Measurements from ENCODE around the gene LIN9. TPM values are rescaled to one million over a fixed set of nuclear protein-coding genes. Genes with fewer than 3 reads are reported as not detected.

Gene LIN9
- total and polyA plus RNA-seq, 2 experiments from 2014 or later: 11.8 to 16.9 TPM

DNA sequence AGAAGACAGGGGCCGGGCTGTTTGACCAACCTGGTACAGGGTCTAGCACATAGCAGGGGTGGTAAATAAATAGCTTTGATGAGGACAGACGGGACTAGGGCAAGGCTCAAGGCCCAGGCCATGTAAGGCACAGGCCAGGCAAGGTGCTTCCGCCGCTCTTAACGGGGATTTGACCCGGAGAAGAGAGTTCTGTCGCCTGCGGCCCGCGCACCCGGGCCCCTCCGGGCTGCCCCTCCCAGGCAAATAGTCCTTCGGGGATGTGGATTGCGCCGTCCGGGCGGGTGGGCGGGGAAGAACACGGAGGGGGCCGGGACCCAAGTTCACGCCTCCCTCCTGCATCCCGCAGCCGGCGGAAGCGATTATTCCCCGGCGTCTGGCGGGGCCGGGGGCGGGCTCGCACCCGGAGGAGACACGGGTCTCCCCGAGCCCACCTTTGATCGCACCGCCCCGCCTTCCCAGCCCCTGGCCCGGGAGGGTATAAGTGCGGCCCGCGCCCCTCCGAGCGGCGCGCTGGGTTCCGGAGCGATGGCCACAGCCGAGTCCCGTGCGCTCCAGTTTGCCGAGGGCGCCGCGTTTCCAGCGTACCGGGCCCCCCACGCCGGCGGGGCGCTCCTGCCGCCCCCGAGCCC lies 85.7 kb downstream of the LIN9 start, which contains the start of gene MIXL1:
Gene MIXL1, plus strand, starts transcription at position 508 of the 629 bp plus-strand sequence. Its CDS starts 18 bp downstream, at position 526.
- Mint-ChIP-seq H3K4me3 (peak within 1 kb of the TSS; percentile 81), H3K4me1 (peaks cover 17% of the 10 kb centered on the region), H3K27ac (no peak within 1 kb of the TSS), H3K9me3 (no peaks in the 10 kb centered on the region; the same call in 2 of the 3 replicates), H3K27me3 (ENCODE audit: insufficient read depth, low read depth, poor library complexity) (peaks cover 32% of the 10 kb centered on the region), H3K36me3 (ENCODE audit: low read depth) (no peaks in the 10 kb centered on the region)
- 0 out of 2 replicates have a peak, but pooled peaks cover 6% of the 10 kb centered on the region for H4K20me1 ChIP-seq (replicated peaks; ENCODE audit: insufficient read depth)
- no peaks in the 10 kb centered on the region for H3K36me3 ChIP-seq (ENCODE audit: insufficient read depth)
- peaks cover 12% of the 10 kb centered on the region; the same call in 1 of the 2 replicates for H3F3A ChIP-seq (replicated peaks; ENCODE audit: low read depth)
- DNase-seq (ENCODE audit: low spot score) (peak; percentile 78), ATAC-seq (peak; percentile 69)
- no peak for TF ChIP-seq ZNF114 (CRISPR knock-in tag; IDR thresholded peaks at IDR 0.05)
- no peak for TF ChIP-seq NANOG (IDR thresholded peaks at IDR 0.05; ENCODE audit: borderline replicate concordance)
- TF ChIP-seq EZH2 (IDR thresholded peaks at IDR 0.05; ENCODE audit: low read depth, unreplicated experiment): no peak
- no peak for TF ChIP-seq EZH2phosphoT487 (IDR thresholded peaks at IDR 0.05; ENCODE audit: unreplicated experiment)
- no peak for TF ChIP-seq STAT1 (IDR thresholded peaks at IDR 0.05; ENCODE audit: unreplicated experiment)
- TF ChIP-seq, protein P1, sequence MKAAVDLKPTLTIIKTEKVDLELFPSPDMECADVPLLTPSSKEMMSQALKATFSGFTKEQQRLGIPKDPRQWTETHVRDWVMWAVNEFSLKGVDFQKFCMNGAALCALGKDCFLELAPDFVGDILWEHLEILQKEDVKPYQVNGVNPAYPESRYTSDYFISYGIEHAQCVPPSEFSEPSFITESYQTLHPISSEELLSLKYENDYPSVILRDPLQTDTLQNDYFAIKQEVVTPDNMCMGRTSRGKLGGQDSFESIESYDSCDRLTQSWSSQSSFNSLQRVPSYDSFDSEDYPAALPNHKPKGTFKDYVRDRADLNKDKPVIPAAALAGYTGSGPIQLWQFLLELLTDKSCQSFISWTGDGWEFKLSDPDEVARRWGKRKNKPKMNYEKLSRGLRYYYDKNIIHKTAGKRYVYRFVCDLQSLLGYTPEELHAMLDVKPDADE (IDR thresholded peaks at IDR 0.05): no peak
- TF ChIP-seq CREB1 (CRISPR knock-in tag; IDR thresholded peaks at IDR 0.05; ENCODE audit: low read depth): no peak
- TF ChIP-seq, protein P2, sequence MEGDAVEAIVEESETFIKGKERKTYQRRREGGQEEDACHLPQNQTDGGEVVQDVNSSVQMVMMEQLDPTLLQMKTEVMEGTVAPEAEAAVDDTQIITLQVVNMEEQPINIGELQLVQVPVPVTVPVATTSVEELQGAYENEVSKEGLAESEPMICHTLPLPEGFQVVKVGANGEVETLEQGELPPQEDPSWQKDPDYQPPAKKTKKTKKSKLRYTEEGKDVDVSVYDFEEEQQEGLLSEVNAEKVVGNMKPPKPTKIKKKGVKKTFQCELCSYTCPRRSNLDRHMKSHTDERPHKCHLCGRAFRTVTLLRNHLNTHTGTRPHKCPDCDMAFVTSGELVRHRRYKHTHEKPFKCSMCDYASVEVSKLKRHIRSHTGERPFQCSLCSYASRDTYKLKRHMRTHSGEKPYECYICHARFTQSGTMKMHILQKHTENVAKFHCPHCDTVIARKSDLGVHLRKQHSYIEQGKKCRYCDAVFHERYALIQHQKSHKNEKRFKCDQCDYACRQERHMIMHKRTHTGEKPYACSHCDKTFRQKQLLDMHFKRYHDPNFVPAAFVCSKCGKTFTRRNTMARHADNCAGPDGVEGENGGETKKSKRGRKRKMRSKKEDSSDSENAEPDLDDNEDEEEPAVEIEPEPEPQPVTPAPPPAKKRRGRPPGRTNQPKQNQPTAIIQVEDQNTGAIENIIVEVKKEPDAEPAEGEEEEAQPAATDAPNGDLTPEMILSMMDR (conservative IDR thresholded peaks at IDR 0.05; ENCODE audit: low read depth in 2 of 2): no peak
- no peak for TF ChIP-seq ZNF331 (CRISPR knock-in tag; IDR thresholded peaks at IDR 0.05; ENCODE audit: low read depth)
- TF ChIP-seq, protein P3, sequence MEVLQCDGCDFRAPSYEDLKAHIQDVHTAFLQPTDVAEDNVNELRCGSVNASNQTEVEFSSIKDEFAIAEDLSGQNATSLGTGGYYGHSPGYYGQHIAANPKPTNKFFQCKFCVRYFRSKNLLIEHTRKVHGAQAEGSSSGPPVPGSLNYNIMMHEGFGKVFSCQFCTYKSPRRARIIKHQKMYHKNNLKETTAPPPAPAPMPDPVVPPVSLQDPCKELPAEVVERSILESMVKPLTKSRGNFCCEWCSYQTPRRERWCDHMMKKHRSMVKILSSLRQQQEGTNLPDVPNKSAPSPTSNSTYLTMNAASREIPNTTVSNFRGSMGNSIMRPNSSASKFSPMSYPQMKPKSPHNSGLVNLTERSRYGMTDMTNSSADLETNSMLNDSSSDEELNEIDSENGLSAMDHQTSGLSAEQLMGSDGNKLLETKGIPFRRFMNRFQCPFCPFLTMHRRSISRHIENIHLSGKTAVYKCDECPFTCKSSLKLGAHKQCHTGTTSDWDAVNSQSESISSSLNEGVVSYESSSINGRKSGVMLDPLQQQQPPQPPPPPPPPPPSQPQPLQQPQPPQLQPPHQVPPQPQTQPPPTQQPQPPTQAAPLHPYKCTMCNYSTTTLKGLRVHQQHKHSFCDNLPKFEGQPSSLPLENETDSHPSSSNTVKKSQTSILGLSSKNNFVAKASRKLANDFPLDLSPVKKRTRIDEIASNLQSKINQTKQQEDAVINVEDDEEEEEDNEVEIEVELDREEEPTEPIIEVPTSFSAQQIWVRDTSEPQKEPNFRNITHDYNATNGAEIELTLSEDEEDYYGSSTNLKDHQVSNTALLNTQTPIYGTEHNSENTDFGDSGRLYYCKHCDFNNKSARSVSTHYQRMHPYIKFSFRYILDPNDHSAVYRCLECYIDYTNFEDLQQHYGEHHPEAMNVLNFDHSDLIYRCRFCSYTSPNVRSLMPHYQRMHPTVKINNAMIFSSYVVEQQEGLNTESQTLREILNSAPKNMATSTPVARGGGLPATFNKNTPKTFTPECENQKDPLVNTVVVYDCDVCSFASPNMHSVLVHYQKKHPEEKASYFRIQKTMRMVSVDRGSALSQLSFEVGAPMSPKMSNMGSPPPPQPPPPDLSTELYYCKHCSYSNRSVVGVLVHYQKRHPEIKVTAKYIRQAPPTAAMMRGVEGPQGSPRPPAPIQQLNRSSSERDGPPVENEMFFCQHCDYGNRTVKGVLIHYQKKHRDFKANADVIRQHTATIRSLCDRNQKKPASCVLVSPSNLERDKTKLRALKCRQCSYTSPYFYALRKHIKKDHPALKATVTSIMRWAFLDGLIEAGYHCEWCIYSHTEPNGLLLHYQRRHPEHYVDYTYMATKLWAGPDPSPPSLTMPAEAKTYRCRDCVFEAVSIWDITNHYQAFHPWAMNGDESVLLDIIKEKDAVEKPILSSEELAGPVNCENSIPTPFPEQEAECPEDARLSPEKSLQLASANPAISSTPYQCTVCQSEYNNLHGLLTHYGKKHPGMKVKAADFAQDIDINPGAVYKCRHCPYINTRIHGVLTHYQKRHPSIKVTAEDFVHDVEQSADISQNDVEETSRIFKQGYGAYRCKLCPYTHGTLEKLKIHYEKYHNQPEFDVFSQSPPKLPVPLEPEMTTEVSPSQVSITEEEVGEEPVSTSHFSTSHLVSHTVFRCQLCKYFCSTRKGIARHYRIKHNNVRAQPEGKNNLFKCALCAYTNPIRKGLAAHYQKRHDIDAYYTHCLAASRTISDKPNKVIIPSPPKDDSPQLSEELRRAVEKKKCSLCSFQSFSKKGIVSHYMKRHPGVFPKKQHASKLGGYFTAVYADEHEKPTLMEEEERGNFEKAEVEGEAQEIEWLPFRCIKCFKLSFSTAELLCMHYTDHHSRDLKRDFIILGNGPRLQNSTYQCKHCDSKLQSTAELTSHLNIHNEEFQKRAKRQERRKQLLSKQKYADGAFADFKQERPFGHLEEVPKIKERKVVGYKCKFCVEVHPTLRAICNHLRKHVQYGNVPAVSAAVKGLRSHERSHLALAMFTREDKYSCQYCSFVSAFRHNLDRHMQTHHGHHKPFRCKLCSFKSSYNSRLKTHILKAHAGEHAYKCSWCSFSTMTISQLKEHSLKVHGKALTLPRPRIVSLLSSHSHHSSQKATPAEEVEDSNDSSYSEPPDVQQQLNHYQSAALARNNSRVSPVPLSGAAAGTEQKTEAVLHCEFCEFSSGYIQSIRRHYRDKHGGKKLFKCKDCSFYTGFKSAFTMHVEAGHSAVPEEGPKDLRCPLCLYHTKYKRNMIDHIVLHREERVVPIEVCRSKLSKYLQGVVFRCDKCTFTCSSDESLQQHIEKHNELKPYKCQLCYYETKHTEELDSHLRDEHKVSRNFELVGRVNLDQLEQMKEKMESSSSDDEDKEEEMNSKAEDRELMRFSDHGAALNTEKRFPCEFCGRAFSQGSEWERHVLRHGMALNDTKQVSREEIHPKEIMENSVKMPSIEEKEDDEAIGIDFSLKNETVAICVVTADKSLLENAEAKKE (CRISPR knock-in tag; IDR thresholded peaks at IDR 0.05): no peak
- TF ChIP-seq, protein P4, sequence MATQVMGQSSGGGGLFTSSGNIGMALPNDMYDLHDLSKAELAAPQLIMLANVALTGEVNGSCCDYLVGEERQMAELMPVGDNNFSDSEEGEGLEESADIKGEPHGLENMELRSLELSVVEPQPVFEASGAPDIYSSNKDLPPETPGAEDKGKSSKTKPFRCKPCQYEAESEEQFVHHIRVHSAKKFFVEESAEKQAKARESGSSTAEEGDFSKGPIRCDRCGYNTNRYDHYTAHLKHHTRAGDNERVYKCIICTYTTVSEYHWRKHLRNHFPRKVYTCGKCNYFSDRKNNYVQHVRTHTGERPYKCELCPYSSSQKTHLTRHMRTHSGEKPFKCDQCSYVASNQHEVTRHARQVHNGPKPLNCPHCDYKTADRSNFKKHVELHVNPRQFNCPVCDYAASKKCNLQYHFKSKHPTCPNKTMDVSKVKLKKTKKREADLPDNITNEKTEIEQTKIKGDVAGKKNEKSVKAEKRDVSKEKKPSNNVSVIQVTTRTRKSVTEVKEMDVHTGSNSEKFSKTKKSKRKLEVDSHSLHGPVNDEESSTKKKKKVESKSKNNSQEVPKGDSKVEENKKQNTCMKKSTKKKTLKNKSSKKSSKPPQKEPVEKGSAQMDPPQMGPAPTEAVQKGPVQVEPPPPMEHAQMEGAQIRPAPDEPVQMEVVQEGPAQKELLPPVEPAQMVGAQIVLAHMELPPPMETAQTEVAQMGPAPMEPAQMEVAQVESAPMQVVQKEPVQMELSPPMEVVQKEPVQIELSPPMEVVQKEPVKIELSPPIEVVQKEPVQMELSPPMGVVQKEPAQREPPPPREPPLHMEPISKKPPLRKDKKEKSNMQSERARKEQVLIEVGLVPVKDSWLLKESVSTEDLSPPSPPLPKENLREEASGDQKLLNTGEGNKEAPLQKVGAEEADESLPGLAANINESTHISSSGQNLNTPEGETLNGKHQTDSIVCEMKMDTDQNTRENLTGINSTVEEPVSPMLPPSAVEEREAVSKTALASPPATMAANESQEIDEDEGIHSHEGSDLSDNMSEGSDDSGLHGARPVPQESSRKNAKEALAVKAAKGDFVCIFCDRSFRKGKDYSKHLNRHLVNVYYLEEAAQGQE (IDR thresholded peaks at IDR 0.05; ENCODE audit: unreplicated experiment): no peak
- peak within 1 kb of the TSS; percentile 96 for H2AFZ ChIP-seq
- peaks cover 30% of the 10 kb centered on the region for H3K27me3 ChIP-seq (ENCODE audit: insufficient read depth)
- peaks cover 14% of the 10 kb centered on the region for H3K4me1 ChIP-seq (ENCODE audit: insufficient read depth)
- H3K79me2 ChIP-seq (replicated peaks; ENCODE audit: insufficient read depth): no peaks in the 10 kb centered on the region
- H3K27ac ChIP-seq (ENCODE audit: low read depth): no peak within 1 kb of the TSS
- H3K4me2 ChIP-seq: peak within 1 kb of the TSS; percentile 92
- peak within 1 kb of the TSS; percentile 82 for H3K4me3 ChIP-seq
- H3K9me2 ChIP-seq (ENCODE audit: insufficient read depth): no peaks in the 10 kb centered on the region

Data from GM23338 (cell line).